HG03039 (cell line): ENCODE data around the gene RASL10A.

Source experiments
- ATAC-seq: cut with Tn5 transposase; IDR thresholded peaks from one replicate; pipeline ENCODE4 v1.9.1; 2021; ENCODE audit warnings: mild to moderate bottlenecking, moderate library complexity; ENCODE audit not compliant: unreplicated experiment

RASL10A gene

GRCh38 chr22:29325356-29325755, 9.9 kb upstream of the RASL10A start:
- ATAC-seq: no peak

DNA sequence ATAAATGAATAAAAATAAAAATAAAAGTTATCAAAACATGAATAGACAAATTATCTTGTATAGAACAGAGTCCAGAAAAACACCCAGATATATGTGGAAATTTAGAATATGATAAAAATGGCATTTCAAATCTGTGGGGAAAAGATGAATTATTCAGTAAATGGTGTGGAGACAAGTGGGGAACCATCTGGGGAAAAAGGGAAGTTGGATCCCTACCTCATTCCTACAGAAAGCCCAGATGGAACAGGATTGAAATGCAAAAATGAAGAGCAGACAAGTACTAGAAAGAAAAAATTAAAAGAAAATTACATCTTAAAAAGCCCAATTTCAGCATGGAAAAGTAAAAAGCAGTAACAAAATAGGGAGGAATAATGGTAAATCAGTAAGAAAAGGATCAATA, 8.1 kb upstream of the RASL10A start:
- ATAC-seq: no peak

- ATAC-seq: no peak
Observed at GRCh38 chr22:29320546-29320945, 5.0 kb upstream of the RASL10A start.

DNA sequence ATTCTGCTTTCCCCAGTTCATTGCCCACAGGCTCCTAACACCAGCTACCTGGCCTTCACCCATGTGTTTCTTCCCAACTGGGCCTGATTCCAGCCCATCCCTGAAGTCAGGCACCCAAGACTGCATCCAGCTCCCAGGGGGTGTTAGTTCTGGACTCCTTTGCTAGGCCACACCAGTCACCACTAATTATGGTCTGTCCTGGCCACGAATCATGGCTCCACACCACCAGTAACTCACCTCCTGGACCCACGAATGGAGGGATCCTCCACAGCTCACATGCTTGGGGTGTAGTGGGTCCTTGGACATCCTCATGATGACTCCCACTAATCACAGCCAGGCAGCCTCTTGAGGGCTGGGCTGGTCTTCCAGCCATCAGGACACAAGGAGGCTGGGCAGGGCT, 3.6 kb upstream of the RASL10A start:
- no peak for ATAC-seq

DNA sequence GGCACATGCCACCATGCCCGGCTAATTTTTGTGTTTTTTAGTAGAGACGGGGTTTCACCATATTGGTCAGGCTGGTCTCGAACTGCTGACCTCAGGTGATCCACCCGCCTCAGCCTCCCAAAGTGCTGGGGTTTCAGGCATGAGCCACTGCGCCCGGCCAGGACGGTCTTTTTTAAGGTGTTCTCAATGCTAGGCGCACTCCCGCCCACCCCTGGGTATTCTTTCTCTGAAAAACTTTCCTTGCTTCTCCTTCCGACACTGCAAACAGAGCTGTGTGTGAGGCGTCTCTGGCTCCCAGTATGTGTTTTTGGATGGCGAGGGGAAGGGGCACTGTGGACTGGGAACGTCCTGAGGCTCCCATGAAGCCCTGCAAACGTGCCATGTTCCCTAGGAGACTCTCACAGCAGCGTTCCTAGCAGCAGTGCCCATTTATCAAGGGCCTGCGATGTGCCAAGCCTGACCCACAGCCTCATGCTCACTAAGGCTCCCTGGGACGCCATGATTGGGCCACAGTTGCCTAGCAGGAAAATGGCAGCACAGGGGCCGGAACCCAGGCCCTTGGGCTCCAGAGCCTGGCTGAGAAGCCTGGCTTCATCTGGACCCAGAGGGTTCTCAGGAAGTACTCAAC, 2.4 kb upstream of the RASL10A start:
- ATAC-seq: no peak

DNA sequence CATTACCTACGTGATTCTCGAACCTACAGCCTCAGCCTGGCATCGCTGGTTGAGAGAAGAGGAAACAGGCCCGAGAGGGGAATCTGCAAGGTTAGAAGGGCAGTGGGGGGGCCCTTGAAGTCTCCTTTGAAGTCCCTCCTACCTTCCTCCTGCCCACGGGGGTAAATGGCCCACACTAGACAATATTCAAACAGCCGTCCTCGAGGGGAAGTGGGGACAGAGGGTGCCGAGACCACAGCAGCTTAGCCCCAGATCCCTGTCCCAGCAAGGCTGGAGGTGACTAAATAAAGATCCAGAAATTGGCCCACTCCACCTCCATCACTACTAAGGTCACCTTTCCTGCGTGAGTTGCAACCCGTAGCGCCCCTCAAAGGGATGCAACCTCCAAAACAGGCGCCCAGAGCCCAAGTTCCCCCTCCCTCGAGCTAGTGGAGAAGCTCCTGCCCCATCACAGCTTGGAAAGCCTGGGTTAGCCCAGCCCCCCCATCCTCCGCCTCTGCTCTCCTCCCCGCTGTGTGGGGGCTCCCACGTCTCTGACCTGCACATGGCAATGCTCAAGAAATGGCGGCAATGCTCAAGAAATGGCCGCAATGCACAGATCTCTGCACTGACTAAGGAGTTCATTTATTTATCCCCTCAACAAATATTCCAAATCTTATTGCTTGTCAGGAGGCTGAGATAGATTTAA, 788 bp upstream of the RASL10A start:
- ATAC-seq: no peak

GRCh38 chr22:29314537-29315285, 786 bp downstream of the RASL10A start:
- no peak for ATAC-seq

GRCh38 chr22:29313576-29314466, 1.7 kb downstream of the RASL10A start:
- ATAC-seq: no peak

DNA sequence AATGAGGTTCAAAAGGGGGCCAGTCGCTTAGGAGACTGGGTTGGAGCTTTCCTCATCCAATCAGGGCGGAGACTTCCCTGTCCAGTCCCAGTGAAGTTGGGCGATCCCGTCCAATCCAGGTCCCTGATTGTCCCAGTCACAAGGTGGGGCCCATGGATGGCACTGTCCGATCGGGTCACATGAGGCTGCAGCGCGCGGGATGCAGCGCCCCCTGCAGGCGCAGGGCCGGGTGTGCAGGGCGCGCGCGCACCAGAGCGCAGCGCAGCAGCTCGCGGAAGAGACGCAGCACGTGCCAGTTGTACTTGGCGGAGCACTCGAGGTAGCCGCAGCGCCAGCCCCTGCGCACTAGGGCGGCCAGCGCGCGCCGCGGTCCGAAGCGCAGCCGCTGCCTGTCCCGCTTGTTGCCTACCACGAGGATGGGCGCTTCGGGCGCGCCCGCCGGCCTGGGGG, 2.3 kb downstream of the RASL10A start:
- ATAC-seq: no peak

- no peak for ATAC-seq
Observed at GRCh38 chr22:29312218-29313125, 3.0 kb downstream of the RASL10A start.

DNA sequence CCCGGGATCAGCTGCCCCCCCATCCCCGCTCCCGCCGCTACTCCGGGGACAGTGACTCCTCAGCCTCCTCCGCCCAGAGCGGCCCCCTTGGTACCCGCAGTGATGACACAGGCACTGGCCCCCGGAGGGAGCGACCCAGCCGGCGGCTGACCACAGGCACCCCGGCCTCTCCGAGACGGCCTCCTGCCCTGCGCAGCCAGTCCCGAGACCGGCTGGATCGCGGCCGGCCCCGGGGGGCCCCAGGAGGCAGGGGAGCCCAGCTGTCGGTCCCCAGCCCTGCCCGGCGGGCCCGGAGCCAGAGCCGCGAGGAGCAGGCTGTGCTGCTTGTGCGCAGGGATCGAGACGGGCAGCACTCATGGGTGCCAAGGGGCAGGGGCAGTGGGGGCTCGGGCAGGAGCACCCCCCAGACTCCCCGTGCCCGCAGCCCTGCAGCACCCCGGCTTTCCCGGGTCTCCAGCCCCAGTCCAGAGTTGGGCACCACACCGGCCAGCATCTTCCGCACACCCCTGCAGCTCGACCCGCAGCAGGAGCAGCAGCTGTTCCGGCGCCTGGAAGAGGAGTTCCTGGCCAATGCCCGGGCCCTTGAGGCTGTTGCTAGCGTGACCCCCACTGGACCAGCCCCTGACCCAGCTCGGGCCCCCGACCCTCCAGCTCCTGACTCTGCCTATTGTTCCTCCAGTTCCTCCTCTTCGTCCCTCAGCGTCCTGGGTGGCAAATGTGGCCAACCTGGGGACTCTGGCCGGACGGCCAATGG, 3.9 kb downstream of the RASL10A start:
- ATAC-seq: no peak

DNA sequence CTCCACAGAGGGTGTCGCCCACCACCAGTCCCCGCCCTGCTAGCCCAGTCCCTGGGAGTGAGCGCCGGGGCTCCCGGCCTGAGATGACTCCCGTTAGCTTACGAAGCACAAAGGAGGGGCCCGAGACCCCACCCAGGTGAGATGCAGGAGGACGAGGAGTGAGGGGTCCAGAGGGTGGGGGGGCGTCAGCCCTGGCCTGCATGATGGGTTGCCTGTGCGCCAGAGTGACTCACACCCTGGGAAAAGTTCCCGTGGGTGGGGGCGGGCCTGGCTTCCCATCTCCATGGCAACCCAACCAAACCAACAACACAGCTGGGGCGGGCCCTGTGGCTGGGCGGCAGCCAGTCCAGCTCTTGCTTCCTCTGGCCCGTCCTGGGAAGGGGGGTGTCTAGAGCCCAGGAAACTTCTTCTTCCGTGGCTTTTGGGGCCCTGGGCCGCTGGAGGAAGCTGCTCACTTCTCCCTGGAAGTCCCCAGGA, 4.6 kb downstream of the RASL10A start:
- ATAC-seq: no peak

GRCh38 chr22:29310065-29310862, 5.2 kb downstream of the RASL10A start:
- ATAC-seq: no peak

DNA sequence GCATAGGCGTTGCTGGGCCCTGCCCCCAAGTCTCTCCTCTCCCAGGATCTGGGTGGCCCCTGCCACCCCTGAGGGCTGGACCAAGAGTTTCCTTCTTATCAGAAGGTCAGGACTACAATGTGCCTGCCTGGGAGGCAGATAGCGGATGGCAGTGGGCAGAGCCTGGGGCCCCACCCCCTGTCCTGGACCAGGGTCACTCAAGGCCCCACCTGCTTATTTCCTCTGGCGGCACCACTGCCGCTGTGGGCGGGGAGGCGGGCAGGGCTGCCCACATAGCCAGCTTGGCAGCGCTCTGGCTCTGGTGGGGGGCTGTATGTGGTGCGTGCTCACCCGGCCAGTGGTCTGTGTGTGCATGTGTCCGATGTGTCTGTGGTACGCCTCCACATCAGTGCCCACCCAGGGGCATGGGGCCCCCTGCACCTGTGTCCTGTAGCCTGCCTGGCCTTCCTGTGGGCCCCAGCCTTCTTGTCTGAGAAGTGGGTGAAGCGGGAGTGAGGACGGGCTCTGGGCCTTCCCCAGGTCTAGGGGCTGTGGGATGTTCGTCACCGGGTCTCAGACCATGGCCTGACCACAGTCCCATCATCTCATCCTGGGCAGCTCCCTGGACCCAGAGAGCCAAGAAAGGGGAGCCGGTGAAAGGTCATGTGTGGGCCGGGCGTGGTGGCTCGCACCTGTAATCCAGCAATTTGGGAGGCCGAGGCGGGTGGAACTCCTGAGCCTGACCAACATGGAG, 6.0 kb downstream of the RASL10A start:
- no peak for ATAC-seq

- ATAC-seq: no peak
Observed at GRCh38 chr22:29308791-29309262, 6.7 kb downstream of the RASL10A start.

DNA sequence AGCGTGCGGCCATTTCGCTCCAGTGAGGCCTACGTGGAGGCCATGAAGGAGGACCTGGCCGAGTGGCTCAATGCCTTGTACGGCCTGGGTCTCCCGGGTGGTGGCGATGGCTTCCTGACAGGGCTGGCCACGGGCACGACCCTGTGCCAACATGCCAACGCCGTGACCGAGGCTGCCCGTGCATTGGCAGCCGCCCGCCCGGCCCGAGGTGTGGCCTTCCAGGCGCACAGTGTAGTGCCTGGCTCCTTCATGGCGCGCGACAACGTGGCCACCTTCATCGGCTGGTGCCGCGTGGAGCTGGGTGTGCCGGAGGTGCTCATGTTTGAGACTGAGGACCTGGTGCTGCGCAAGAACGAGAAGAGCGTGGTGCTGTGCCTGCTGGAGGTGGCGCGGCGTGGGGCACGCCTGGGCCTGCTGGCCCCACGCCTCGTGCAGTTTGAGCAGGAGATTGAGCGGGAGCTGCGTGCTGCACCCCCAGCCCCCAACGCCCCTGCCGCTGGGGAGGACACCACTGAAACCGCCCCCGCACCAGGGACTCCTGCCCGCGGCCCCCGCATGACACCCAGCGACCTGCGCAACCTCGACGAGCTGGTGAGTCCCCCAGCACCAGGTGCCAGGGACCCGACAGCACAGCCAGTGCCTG, 7.2 kb downstream of the RASL10A start:
- no peak for ATAC-seq

DNA sequence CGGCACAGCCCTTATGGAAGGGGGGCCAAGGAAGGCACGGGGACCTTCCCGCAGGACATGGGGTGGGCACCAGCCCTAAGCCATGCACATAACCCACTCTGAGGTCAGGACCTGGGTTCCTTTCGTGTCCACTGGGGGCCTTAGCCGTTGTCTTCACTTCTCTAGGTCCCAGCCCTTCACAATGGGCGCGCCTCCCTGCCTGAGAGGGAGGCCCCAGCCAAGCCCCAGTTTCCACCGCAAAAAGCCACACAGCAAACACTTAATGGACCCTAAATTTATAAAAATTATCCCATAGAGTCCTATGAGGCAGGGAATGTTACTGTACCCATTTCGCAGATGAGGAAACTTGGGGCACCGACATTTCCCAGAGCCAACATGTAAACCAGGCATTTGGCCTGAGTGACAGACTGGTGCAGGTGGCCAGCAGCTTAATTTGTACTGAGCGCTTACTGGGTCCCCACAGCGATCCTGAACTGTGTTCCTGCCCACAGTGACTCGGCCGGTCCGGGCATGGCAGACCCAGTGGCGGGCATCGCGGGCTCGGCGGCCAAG, 7.8 kb downstream of the RASL10A start:
- ATAC-seq: no peak
